LNCAP (cell line): ENCODE results near the gene AGRN.

Experiments
- CTCF ChIP-seq: fragments of 450-650 bp; IDR thresholded peaks from 2 replicates; pipeline ENCODE4 v1.5.1; 2017; ENCODE audit warnings: mild to moderate bottlenecking

The AGRN gene

GRCh38 chr1:1013105-1013921, 6.6 kb upstream of the AGRN start, which contains the start of gene ISG15:
TSS of gene ISG15 (plus strand) at chr1:1013497. CDS start at chr1:1013574, 77 bp downstream.
- TF ChIP-seq CTCF, result no peak

- no peak for TF ChIP-seq CTCF
These were observed 5.8 kb upstream of the AGRN start for GRCh38 chr1:1013922-1014648.

- TF ChIP-seq CTCF, result peak; percentile 43
These were observed 4.9 kb upstream of the AGRN start for GRCh38 chr1:1014799-1015681.

- TF ChIP-seq CTCF, result peak; percentile 67
These were observed 559 bp upstream of the AGRN start for GRCh38 chr1:1019122-1019999.

GRCh38 chr1:1020415-1021009, 592 bp downstream of the AGRN start:
- no peak for TF ChIP-seq CTCF

- TF ChIP-seq CTCF, result no peak
These were observed 1.3 kb downstream of the AGRN start for GRCh38 chr1:1021010-1021919.
